ENCODE results near the gene CDC42.

DNA sequence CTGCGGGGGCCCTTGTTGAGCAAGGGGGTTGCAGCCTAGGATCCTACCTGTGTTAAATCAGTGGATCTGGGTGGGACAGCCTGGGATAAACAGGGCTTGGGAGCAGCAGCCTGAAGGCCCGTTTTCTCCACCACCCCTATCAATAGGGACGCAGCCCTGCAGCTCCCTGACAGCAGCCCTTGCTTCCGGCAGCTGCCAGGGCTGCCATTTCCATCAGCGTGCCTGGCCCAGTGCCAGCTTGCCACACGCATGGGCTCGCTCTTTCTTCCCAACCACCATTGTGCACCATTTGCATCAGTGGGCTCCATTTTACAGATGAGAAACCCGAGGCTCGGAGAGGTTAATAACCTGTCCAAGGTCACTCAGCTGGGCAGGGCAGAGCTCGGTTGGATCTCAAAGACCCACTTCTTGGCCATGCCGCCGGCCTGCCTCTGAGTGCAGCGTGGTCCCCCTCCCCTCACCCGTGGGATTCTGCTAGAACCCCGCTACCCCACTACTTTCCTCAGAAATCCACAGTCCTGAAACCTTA, 86.6 kb downstream of the CDC42 start:
- TF ChIP-seq, protein P1, sequence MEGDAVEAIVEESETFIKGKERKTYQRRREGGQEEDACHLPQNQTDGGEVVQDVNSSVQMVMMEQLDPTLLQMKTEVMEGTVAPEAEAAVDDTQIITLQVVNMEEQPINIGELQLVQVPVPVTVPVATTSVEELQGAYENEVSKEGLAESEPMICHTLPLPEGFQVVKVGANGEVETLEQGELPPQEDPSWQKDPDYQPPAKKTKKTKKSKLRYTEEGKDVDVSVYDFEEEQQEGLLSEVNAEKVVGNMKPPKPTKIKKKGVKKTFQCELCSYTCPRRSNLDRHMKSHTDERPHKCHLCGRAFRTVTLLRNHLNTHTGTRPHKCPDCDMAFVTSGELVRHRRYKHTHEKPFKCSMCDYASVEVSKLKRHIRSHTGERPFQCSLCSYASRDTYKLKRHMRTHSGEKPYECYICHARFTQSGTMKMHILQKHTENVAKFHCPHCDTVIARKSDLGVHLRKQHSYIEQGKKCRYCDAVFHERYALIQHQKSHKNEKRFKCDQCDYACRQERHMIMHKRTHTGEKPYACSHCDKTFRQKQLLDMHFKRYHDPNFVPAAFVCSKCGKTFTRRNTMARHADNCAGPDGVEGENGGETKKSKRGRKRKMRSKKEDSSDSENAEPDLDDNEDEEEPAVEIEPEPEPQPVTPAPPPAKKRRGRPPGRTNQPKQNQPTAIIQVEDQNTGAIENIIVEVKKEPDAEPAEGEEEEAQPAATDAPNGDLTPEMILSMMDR (IDR thresholded peaks at IDR 0.05): no peak
- no peak for TF ChIP-seq POLR2A (IDR thresholded peaks at IDR 0.05)
